Caco-2 (cell line): ENCODE data around the gene ZFP36. TPM values are rescaled to one million over a fixed set of nuclear protein-coding genes. Genes with fewer than 3 reads are reported as not detected.

Experiments used
- BruUV-seq: library from RNA; stranded (reverse); fragments of 400-500 nt; replicated peaks from 2 replicates; lab custom pipeline; 2021; lab: Mats Ljungman, UMichigan
- CTCF ChIA-PET: fragments of 300-600 bp; sonication (Branson Sonifier 250); formaldehyde crosslinking; loops from one replicate; lab custom pipeline; 2022; ENCODE audit warnings: antibody characterized with exemption; lab: Charles Lee
- POLR2A ChIA-PET: fragments of 300-600 bp; sonication (Branson Sonifier 250); formaldehyde crosslinking; loops from one replicate; lab custom pipeline; 2022; ENCODE audit warnings: antibody characterized with exemption; lab: Charles Lee
- DNase-seq, 2 experiments: peaks; one replicate each; pipeline versions ENCODE4 v3.0.0 to v3.0.0-alpha.2; 2020 to 2022
- H3K27me3 ChIP-seq: replicated peaks from 2 replicates; pipeline ENCODE4 v1.6.0; 2011; ENCODE audit warnings: low read length; ENCODE audit not compliant: control insufficient read depth, insufficient read depth
- H3K36me3 ChIP-seq: 2 replicates; pipeline ENCODE4 v1.5.1; 2011; ENCODE audit warnings: low read length; ENCODE audit not compliant: control insufficient read depth, insufficient read depth
- H3K4me1 ChIP-seq: fragments of 250-450 bp; sonication (Bioruptor Pico); 2 replicates; pipeline ENCODE4 v1.5.1; 2020; ENCODE audit warnings: mild to moderate bottlenecking
- H3K4me3 ChIP-seq: 2 replicates; pipeline ENCODE4 v1.5.1; 2011; ENCODE audit warnings: low read depth, mild to moderate bottlenecking, control low read depth, low read length
- H3K9me3 ChIP-seq: fragments of 250-450 bp; sonication (Bioruptor Pico); 2 replicates; pipeline ENCODE4 v1.5.1; 2020; ENCODE audit warnings: mild to moderate bottlenecking, moderate library complexity
- H3K27ac Mint-ChIP-seq: one replicate; pipeline ENCODE4 v1.8.0; 2022; ENCODE audit warnings: mixed read lengths; ENCODE audit not compliant: unreplicated experiment
- H3K27me3 Mint-ChIP-seq: one replicate; pipeline ENCODE4 v1.8.0; 2022; ENCODE audit warnings: mixed read lengths; ENCODE audit not compliant: insufficient read depth, unreplicated experiment
- H3K36me3 Mint-ChIP-seq: one replicate; pipeline ENCODE4 v1.8.0; 2022; ENCODE audit warnings: mild to moderate bottlenecking, mixed read lengths; ENCODE audit not compliant: insufficient read depth, unreplicated experiment
- H3K4me1 Mint-ChIP-seq: one replicate; pipeline ENCODE4 v1.8.0; 2022; ENCODE audit warnings: low read depth, mixed read lengths; ENCODE audit not compliant: unreplicated experiment
- H3K4me3 Mint-ChIP-seq: one replicate; pipeline ENCODE4 v1.8.0; 2022; ENCODE audit warnings: mild to moderate bottlenecking, moderate library complexity, mixed read lengths; ENCODE audit not compliant: unreplicated experiment
- H3K9me3 Mint-ChIP-seq: one replicate; pipeline ENCODE4 v1.8.0; 2022; ENCODE audit warnings: mixed read lengths; ENCODE audit not compliant: unreplicated experiment
- CTCF ChIP-seq, 2 experiments: fragments of 200-600 bp in 1 of 2; IDR thresholded peaks; 1 replicate in 1 of 2; 2 replicates in 1 of 2; pipeline versions ENCODE4 v1.5.1 to v1.8.0; 2011 to 2022; ENCODE audit warnings: antibody characterized with exemption in 1 of 2, control low read depth in 1 of 2, inconsistent platforms in 1 of 2, low read depth in 1 of 2, low read length in 1 of 2, mild to moderate bottlenecking in 1 of 2, moderate library complexity in 1 of 2; ENCODE audit not compliant: insufficient read depth in 1 of 2, severe bottlenecking in 1 of 2, unreplicated experiment in 1 of 2
- intact Hi-C: fragments of 100-400 bp; cut with micrococcal nuclease; formaldehyde crosslinking; loops from one replicate; pipeline ENCODE4 v1.10.0; 2022; ENCODE audit not compliant: unreplicated experiment
- total RNA-seq: library from RNA; stranded (reverse); gene quantifications from 2 replicates; pipeline ENCODE4 v1.2.3, GENCODE V29; 2022

ZFP36 gene
- total RNA-seq, 1 experiment from 2014 or later = 25.8 TPM

GRCh38 chr19:39369200-39369599 lies 37.4 kb upstream of the ZFP36 start:
- H3K27ac Mint-ChIP-seq = no peak overlapping the region
- ChIA-PET POLR2A (no interaction called here), CTCF (no interaction called here)
- Histone ChIP-seq H3K36me3 (peaks cover 19% of the 10 kb centered on the region), H3K9me3 (no peaks in the 10 kb centered on the region), H3K4me1 (no peaks in the 10 kb centered on the region), H3K4me3 (no peak overlapping the region), H3K27me3 (no peaks in the 10 kb centered on the region)
- no TSS peak for BruUV-seq
- H3K9me3 Mint-ChIP-seq = no peaks in the 10 kb centered on the region
- intact Hi-C loops = no loop called here
- H3K4me1 Mint-ChIP-seq = no peaks in the 10 kb centered on the region
- no peak for DNase-seq
- no peak overlapping the region for H3K4me3 Mint-ChIP-seq
- no peak for TF ChIP-seq CTCF (IDR thresholded peaks at IDR 0.05; ENCODE audit: insufficient read depth in 1 of 2, low read depth in 1 of 2, low read length in 1 of 2, severe bottlenecking in 1 of 2, unreplicated experiment in 1 of 2)
- H3K27me3 Mint-ChIP-seq = no peaks in the 10 kb centered on the region
- H3K36me3 Mint-ChIP-seq = peaks cover 57% of the 10 kb centered on the region

GRCh38 chr19:39370735-39371134 lies 35.9 kb upstream of the ZFP36 start:
- CTCF ChIA-PET = no interaction called here
- POLR2A ChIA-PET = interaction anchor here (0.7 kb wide), 1 partner anchor 15 kb away, joined by 5 read pairs; no protein-coding TSS in a partner anchor
- Mint-ChIP-seq H3K9me3 (no peaks in the 10 kb centered on the region), H3K27me3 (no peaks in the 10 kb centered on the region), H3K27ac (no peak overlapping the region), H3K4me3 (no peak overlapping the region), H3K4me1 (no peaks in the 10 kb centered on the region), H3K36me3 (peaks cover 48% of the 10 kb centered on the region)
- Histone ChIP-seq H3K4me1 (no peaks in the 10 kb centered on the region), H3K36me3 (peaks cover 17% of the 10 kb centered on the region), H3K4me3 (no peak overlapping the region), H3K9me3 (no peaks in the 10 kb centered on the region), H3K27me3 (no peaks in the 10 kb centered on the region)
- BruUV-seq = no TSS peak
- intact Hi-C loops = no loop called here
- no peak for DNase-seq
- TF ChIP-seq CTCF (IDR thresholded peaks at IDR 0.05; ENCODE audit: insufficient read depth in 1 of 2, low read depth in 1 of 2, low read length in 1 of 2, severe bottlenecking in 1 of 2, unreplicated experiment in 1 of 2) = no peak

- Histone ChIP-seq H3K4me1 (no peaks in the 10 kb centered on the region), H3K4me3 (no peak overlapping the region), H3K36me3 (peaks cover 18% of the 10 kb centered on the region), H3K9me3 (no peaks in the 10 kb centered on the region), H3K27me3 (no peaks in the 10 kb centered on the region)
- Mint-ChIP-seq H3K4me1 (no peaks in the 10 kb centered on the region), H3K4me3 (no peak overlapping the region), H3K9me3 (no peaks in the 10 kb centered on the region), H3K36me3 (peaks cover 50% of the 10 kb centered on the region), H3K27ac (no peak overlapping the region), H3K27me3 (no peaks in the 10 kb centered on the region)
- CTCF ChIA-PET = no interaction called here
- BruUV-seq = no TSS peak
- no peak for DNase-seq
- intact Hi-C loops = no loop called here
- no peak for TF ChIP-seq CTCF (IDR thresholded peaks at IDR 0.05; ENCODE audit: insufficient read depth in 1 of 2, low read depth in 1 of 2, low read length in 1 of 2, severe bottlenecking in 1 of 2, unreplicated experiment in 1 of 2)
- POLR2A ChIA-PET = no interaction called here
These were observed 34.4 kb upstream of the ZFP36 start for GRCh38 chr19:39372047-39372802.
